Heart right ventricle (tissue), 16 donors: ENCODE results near the gene ZSCAN5A. TPM values are rescaled to one million over a fixed set of nuclear protein-coding genes. Genes with fewer than 3 reads are reported as not detected.

Experiments
- ATAC-seq, 8 donors: fragments of 200-7000 bp; cut with Tn5 transposase; one replicate each; pipeline ENCODE4 v1.9.1; 2020; ENCODE audit warnings: mild to moderate bottlenecking in 8 of 8, moderate library complexity in 8 of 8, moderate number of reproducible peaks in 1 of 8
- DNase-seq, 2 donors: peaks; one replicate each; pipeline ENCODE4 v3.0.0-alpha.2; 2020
- H3K27ac ChIP-seq, 10 donors: fragments of 200-600 bp; sonication (generic) in 2 of 10; one replicate each; pipeline versions ENCODE4 v1.5.0 to v1.8.0; 2020 to 2022; ENCODE audit warnings: mild to moderate bottlenecking in 3 of 10
- H3K27me3 ChIP-seq, 7 donors: fragments of 200-600 bp; one replicate each; pipeline ENCODE4 v1.8.0; 2021 to 2022; ENCODE audit warnings: mild to moderate bottlenecking in 2 of 7
- H3K36me3 ChIP-seq, 9 donors: fragments of 200-600 bp; sonication (generic) in 1 of 9; one replicate each; pipeline versions ENCODE4 v1.5.0 to v1.8.0; 2020 to 2022; ENCODE audit warnings: mild to moderate bottlenecking in 2 of 9
- H3K4me1 ChIP-seq, 9 donors: fragments of 200-600 bp; sonication (generic) in 1 of 9; one replicate each; pipeline versions ENCODE4 v1.5.0 to v1.8.0; 2020 to 2022; ENCODE audit warnings: mild to moderate bottlenecking in 4 of 9
- H3K4me3 ChIP-seq, 10 donors: fragments of 200-600 bp; sonication (generic) in 2 of 10; one replicate each; pipeline versions ENCODE4 v1.5.0 to v1.8.0; 2020 to 2022; ENCODE audit warnings: mild to moderate bottlenecking in 7 of 10, moderate library complexity in 2 of 10
- H3K9me3 ChIP-seq, 11 donors: fragments of 200-600 bp in 10 of 11; sonication (generic) in 2 of 11; one replicate each; pipeline versions ENCODE4 v1.5.0 to v1.8.0; 2013 to 2022; ENCODE audit warnings: mild to moderate bottlenecking in 2 of 11, control low read depth in 1 of 11, moderate library complexity in 1 of 11
- CTCF ChIP-seq, 9 donors: fragments of 200-600 bp; sonication (generic) in 2 of 9; IDR thresholded peaks; one replicate each; pipeline versions ENCODE4 v1.5.0 to v1.8.0; 2021 to 2022; ENCODE audit warnings: antibody characterized with exemption in 9 of 9, mild to moderate bottlenecking in 5 of 9, moderate library complexity in 1 of 9
- WGBS, 2 donors: extraction: QIAGEN DNeasy Blood & Tissue Kit; methylation state at CpG; one replicate each; pipeline ENCODE4 v1.1.7; 2013; ENCODE audit warnings: inconsistent platforms in 1 of 2; 5-methylcytosine and 5-hydroxymethylcytosine counted together
- intact Hi-C, 10 donors: fragments of 100-400 bp; cut with DNase I; formaldehyde crosslinking; loops; one replicate each; pipeline versions ENCODE4 v1.11.1 to v1.14.2; 2022
- polyA plus RNA-seq, 2 donors: library from polyadenylated mRNA; stranded (reverse); fragments of 200-250 nt; gene quantifications; one replicate each; pipeline ENCODE4 v1.2.3, GENCODE V29; 2013
- total RNA-seq, 10 donors: library from RNA; stranded (reverse); fragmentation: NEBNext Ultra II Directional in 3 of 10; extraction: Animal tissue kit (Norgen Biotek cat#: 25700) in 3 of 10; gene quantifications; one replicate each; pipeline versions ENCODE4 v1.2.1 to v1.2.4, GENCODE V29; 2021 to 2023
- donor health status: Arrhythmogenic right ventricular cardiomyopathy.
- donor health status: ischemic (EF 13 %, LVEDD 7.1; RV severe dilation, severe dysfunction).
- donor health status: healthy with polysubstance abuse.
- donor health status: DM: no; HTN: yes; CAD: no.
- donor health status: DM: no; HTN: no; CAD: no.
- donor health status: ischemic (EF 25% LVEDD 6.9; RV normal size, moderate dysfunction).
- donor health status: ischemic (EF 25% LVEDD 5.7; RV mildly dilated, moderate dysfunction).
- donor health status: healthy.
- donor health status: DM: yes; HTN: yes; CAD: no.
- donor health status: Ischemic cardiomyopathy.
- donor health status: ischemic (EF 35%, LVEDD 5.7; RV mildly dilated, moderate dysfunction).
- donor health status: nonischemic (EF 11% LVEDD 7.7; RV severe dilation, severe dysfunction).
- donor health status: DM: yes; HTN: yes; CAD: no.
- donor health status: PGD.
- donor health status: ischemic (EF 29% LVEDD 5.4; RV normal size, mild dysfunction).
- donor health status: nonischemic (EF 23%, LVEDD 6.1; RV moderate dilation, normal function).

ZSCAN5A gene
- total and polyA plus RNA-seq, 12 donors: 9.5 to 33.4 (median 20.5) TPM

DNA sequence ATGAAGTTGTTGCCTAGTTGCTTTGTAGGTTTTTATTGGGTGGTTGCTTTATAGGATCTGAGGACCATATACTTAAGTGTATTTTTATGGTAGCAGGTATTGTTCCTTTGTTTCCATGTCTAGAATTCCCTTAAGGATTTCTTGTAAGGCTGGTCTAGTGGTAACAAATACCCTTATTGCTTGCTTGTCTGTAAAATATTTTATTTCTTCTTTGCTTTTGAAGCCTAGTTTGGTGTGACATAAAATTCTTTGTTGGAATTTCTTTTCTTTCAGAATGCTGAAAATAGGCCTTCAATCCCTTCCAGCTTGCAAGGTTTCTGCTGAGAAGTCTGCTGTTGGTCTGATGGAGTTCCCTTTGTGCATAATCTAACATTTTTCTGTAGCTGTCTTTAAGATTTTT lies 18.1 kb upstream of the ZSCAN5A start:
- Histone ChIP-seq H3K4me1 (no peaks in the 10 kb centered on the region), H3K9me3 (peaks cover 0 to 25% (median 4%) of the 10 kb centered on the region in 11 donors), H3K4me3 (no peak overlapping the region), H3K27ac (no peak overlapping the region), H3K36me3 (no peaks in the 10 kb centered on the region), H3K27me3 (no peaks in the 10 kb centered on the region)
- no peak for DNase-seq
- intact Hi-C loops: loop anchor here in 9 of 10 donors (1.0 to 10.0 kb wide), 7 partner anchors 78 to 258 kb away; no protein-coding TSS in a partner anchor
- TF ChIP-seq CTCF (IDR thresholded peaks at IDR 0.05): no peak
- ATAC-seq: no peak

- H3K36me3 ChIP-seq: no peaks in the 10 kb centered on the region
- intact Hi-C loops: no loop called here
- H3K27ac ChIP-seq: peak overlapping the region in 1 of 10 donors; percentile 42
- H3K9me3 ChIP-seq: no peaks in the 10 kb centered on the region
- H3K4me3 ChIP-seq: no peak overlapping the region
- ATAC-seq (peak in 5 of 8 donors; percentile 23 to 60 (median 41)), DNase-seq (no peak)
- no peaks in the 10 kb centered on the region for H3K27me3 ChIP-seq
- WGBS, 2 donors: 24 to 40% methylated on average over 1 of the region's 1 CpG
- peaks cover 0 to 44% (median 18%) of the 10 kb centered on the region in 9 donors for H3K4me1 ChIP-seq
- TF ChIP-seq CTCF (IDR thresholded peaks at IDR 0.05): no peak
These were observed 9.8 kb upstream of the ZSCAN5A start for GRCh38 chr19:56324436-56324835.

GRCh38 chr19:56321989-56322440 lies 7.4 kb upstream of the ZSCAN5A start:
- TF ChIP-seq CTCF (IDR thresholded peaks at IDR 0.05): no peak
- whole genome bisulfite sequencing, 2 donors: 57 to 67% methylated on average over 7 of the region's 7 CpGs
- Histone ChIP-seq H3K4me1 (peaks cover 0 to 58% (median 18%) of the 10 kb centered on the region in 9 donors), H3K27ac (peak overlapping the region in 6 of 10 donors; percentile 11 to 78 (median 37)), H3K9me3 (no peaks in the 10 kb centered on the region), H3K27me3 (no peaks in the 10 kb centered on the region), H3K36me3 (no peaks in the 10 kb centered on the region), H3K4me3 (no peak overlapping the region)
- DNase-seq (no peak), ATAC-seq (peak in 4 of 8 donors; percentile 25 to 42 (median 38))
- intact Hi-C loops: no loop called here

DNA sequence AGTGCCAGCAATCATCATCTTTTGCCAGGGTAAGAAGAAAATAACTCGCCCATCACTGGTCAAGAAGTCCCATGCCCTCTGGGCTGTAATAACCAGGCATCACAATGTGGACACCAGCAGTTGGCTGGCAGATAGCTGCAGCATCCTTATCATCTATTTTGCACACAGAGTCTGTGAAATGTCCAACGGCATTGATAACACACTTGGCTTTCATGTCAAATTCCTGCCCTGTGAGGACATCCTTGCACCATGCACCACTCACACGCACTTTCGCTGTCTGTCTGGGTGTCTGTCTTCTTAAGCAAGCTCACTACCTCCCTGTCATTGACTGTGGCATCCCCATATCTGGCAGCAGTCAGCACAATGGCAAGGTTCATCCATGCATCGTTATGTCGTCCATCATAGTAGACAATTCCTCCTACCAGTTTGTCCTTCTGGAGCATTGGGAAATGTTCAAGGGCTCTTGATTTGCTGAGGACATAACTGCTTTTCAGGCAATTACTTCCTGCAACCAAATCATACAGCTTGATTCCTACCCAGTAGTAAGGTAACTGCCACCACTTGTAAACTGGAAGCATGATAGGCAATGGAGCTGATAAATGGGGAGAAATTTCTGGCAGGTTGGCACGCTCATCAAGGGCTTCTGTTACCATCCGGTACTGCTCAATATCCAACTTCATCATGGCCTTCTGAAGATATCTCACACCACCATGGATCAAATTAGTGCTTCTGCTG lies 6.8 kb upstream of the ZSCAN5A start:
- intact Hi-C loops: no loop called here
- ATAC-seq (peak in 6 of 8 donors; percentile 29 to 87 (median 70)), DNase-seq (no peak)
- no peaks in the 10 kb centered on the region for H3K27me3 ChIP-seq
- H3K9me3 ChIP-seq: no peaks in the 10 kb centered on the region
- peak overlapping the region in 6 of 10 donors; percentile 11 to 78 (median 37) for H3K27ac ChIP-seq
- H3K4me3 ChIP-seq: no peak overlapping the region
- no peak for TF ChIP-seq CTCF (IDR thresholded peaks at IDR 0.05)
- no peaks in the 10 kb centered on the region for H3K36me3 ChIP-seq
- WGBS, 2 donors: 48 to 49% methylated on average over 8 of the region's 8 CpGs
- peaks cover 0 to 58% (median 18%) of the 10 kb centered on the region in 9 donors for H3K4me1 ChIP-seq
